NCI-H187 treated with DMSO at 0.1 percent for 48 hours (cell line): ENCODE measurements around the gene ACBD4.

Experiments used
- DNase-seq: peaks from one replicate; lab custom pipeline; 2025; lab: John Stamatoyannopoulos, UW

Gene ACBD4

GRCh38 chr17:45135192-45135977, at the start of gene ACBD4:
TSS of gene ACBD4 (plus strand) at chr17:45135687. CDS start at chr17:45136145, 458 bp downstream.
- peak; percentile 72 for DNase-seq

GRCh38 chr17:45086391-45086790, 49.1 kb upstream of the ACBD4 start:
- DNase-seq: no peak

GRCh38 chr17:45086865-45087503, 48.5 kb upstream of the ACBD4 start:
- no peak for DNase-seq

GRCh38 chr17:45087504-45087975, 47.9 kb upstream of the ACBD4 start:
- no peak for DNase-seq

- no peak for DNase-seq
Measured at GRCh38 chr17:45087978-45088377, 47.5 kb upstream of the ACBD4 start.

GRCh38 chr17:45088741-45089140, 46.7 kb upstream of the ACBD4 start:
- no peak for DNase-seq

- DNase-seq: no peak
Measured at GRCh38 chr17:45090711-45091110, 44.8 kb upstream of the ACBD4 start.

- DNase-seq: no peak
Measured at GRCh38 chr17:45091778-45092425, 43.6 kb upstream of the ACBD4 start.

- DNase-seq: no peak
Measured at GRCh38 chr17:45092911-45093430, 42.5 kb upstream of the ACBD4 start.

GRCh38 chr17:45093444-45094110, 41.9 kb upstream of the ACBD4 start:
- DNase-seq: no peak

- no peak for DNase-seq
Measured at GRCh38 chr17:45096141-45096540, 39.3 kb upstream of the ACBD4 start.

- DNase-seq: no peak
Measured at GRCh38 chr17:45096926-45097325, 38.6 kb upstream of the ACBD4 start.

- no peak for DNase-seq
Measured at GRCh38 chr17:45098081-45098868, 37.2 kb upstream of the ACBD4 start.

GRCh38 chr17:45098869-45099616, 36.4 kb upstream of the ACBD4 start:
- DNase-seq: no peak

- DNase-seq: no peak
Measured at GRCh38 chr17:45101546-45101882, 34.0 kb upstream of the ACBD4 start.

GRCh38 chr17:45101883-45102811, 33.3 kb upstream of the ACBD4 start:
- no peak for DNase-seq

- no peak for DNase-seq
Measured at GRCh38 chr17:45102856-45103255, 32.6 kb upstream of the ACBD4 start.

GRCh38 chr17:45103269-45103795, 32.2 kb upstream of the ACBD4 start:
- no peak for DNase-seq

- DNase-seq: no peak
Measured at GRCh38 chr17:45104029-45104428, 31.5 kb upstream of the ACBD4 start.
